GM12878 (cell line): ENCODE results near the gene TYROBP. TPM values are rescaled to one million over a fixed set of nuclear protein-coding genes. Genes with fewer than 3 reads are reported as not detected.

Experiments used
- ATAC-seq: fragments of 200-7000 bp; cut with Tn5 transposase; 3 replicates; pipeline ENCODE4 v1.9.1; 2020; ENCODE audit warnings: mild to moderate bottlenecking, moderate library complexity
- BruUV-seq: library from RNA; stranded (reverse); fragments of 400-500 nt; replicated peaks from 2 replicates; lab custom pipeline; 2021; lab: Mats Ljungman, UMichigan
- CTCF ChIA-PET: fragments of 300-600 bp; sonication (Branson Sonifier 250); formaldehyde crosslinking; extraction: SDS; loops from one replicate; lab custom pipeline; 2021; ENCODE audit warnings: inconsistent platforms; lab: Yijun Ruan, JAX
- POLR2A ChIA-PET: fragments of 350-600 bp; formaldehyde crosslinking; extraction: SDS; loops from one replicate; lab custom pipeline; 2021; ENCODE audit warnings: inconsistent platforms; lab: Charles Lee
- RAD21 ChIA-PET: fragments of 300-600 bp; sonication (Branson Sonifier 250); formaldehyde crosslinking; loops from one replicate; lab custom pipeline; 2023; ENCODE audit warnings: antibody characterized with exemption; ENCODE audit not compliant: unreplicated experiment; lab: Charles Lee
- SMC1A ChIA-PET: fragments of 300-600 bp; sonication (Branson Sonifier 250); formaldehyde crosslinking; loops from one replicate; lab custom pipeline; 2023; ENCODE audit not compliant: unreplicated experiment, uncharacterized antibody; lab: Charles Lee
- DNase-seq: peaks from one replicate; pipeline ENCODE4 v3.0.0-alpha.2; 2011; ENCODE audit warnings: low read depth, low spot score
- FAIRE-seq: peaks from 3 replicates; lab custom pipeline; 2011; peaks lifted over from hg19 to GRCh38; lab: Jason Lieb, UNC
- H2AFZ ChIP-seq: 2 replicates; pipeline ENCODE4 v1.6.0; 2011; ENCODE audit warnings: low read depth, low read length, control low read depth; ENCODE audit not compliant: control insufficient read depth
- H3K27ac ChIP-seq: 2 replicates; pipeline ENCODE4 v1.5.1; 2011; ENCODE audit warnings: control low read depth; ENCODE audit not compliant: control insufficient read depth, insufficient read depth
- H3K27me3 ChIP-seq, 2 experiments: replicated peaks in 1 of 2; 2 replicates each; pipeline versions ENCODE4 v1.6.0 to v1.6.1; 2011; ENCODE audit warnings: low read length in 1 of 2; ENCODE audit not compliant: control insufficient read depth in 2 of 2, insufficient read depth in 2 of 2
- H3K36me3 ChIP-seq, 2 experiments: 2 replicates each; pipeline ENCODE4 v1.5.1; 2011; ENCODE audit warnings: low read length in 1 of 2; ENCODE audit not compliant: control insufficient read depth in 2 of 2, insufficient read depth in 2 of 2
- H3K4me1 ChIP-seq: 2 replicates; pipeline ENCODE4 v1.6.1; 2011; ENCODE audit warnings: mild to moderate bottlenecking, low read length, moderate library complexity, mixed read lengths; ENCODE audit not compliant: control insufficient read depth, insufficient read depth
- H3K4me2 ChIP-seq: 2 replicates; pipeline ENCODE4 v1.6.0; 2011; ENCODE audit warnings: control low read depth; ENCODE audit not compliant: control insufficient read depth, insufficient read depth
- H3K4me3 ChIP-seq: fragments of 200-600 bp; sonication (generic); 2 replicates; pipeline ENCODE4 v1.5.1; 2016
- H3K79me2 ChIP-seq: 2 replicates; pipeline ENCODE4 v1.6.0; 2011; ENCODE audit warnings: low read length; ENCODE audit not compliant: control insufficient read depth, insufficient read depth
- H3K9ac ChIP-seq: 2 replicates; pipeline ENCODE4 v1.8.0; 2011; ENCODE audit warnings: low read length, control low read depth, mixed read lengths; ENCODE audit not compliant: control insufficient read depth, insufficient read depth
- H3K9me3 ChIP-seq: replicated peaks from 3 replicates; pipeline ENCODE4 v1.5.1; 2011; ENCODE audit warnings: mild to moderate bottlenecking, low read length; ENCODE audit not compliant: control insufficient read depth, insufficient read depth
- H4K20me1 ChIP-seq: 2 replicates; pipeline ENCODE4 v1.6.0; 2011; ENCODE audit not compliant: control insufficient read depth, insufficient read depth
- RAD21 ChIP-seq: IDR thresholded peaks from 2 replicates; pipeline ENCODE4 v1.6.1; 2011; ENCODE audit warnings: mild to moderate bottlenecking, low read depth, low read length, moderate library complexity; ENCODE audit not compliant: insufficient read depth
- RCOR1 ChIP-seq: conservative IDR thresholded peaks from 2 replicates; pipeline ENCODE4 v1.6.1; 2012; ENCODE audit warnings: low read depth, low read length, improper control_type of control experiment
- WGBS: methylation state at CpG from one replicate; pipeline ENCODE4 v1.1.6; 2016; ENCODE audit warnings: low lambda C conversion rate; ENCODE audit not compliant: insufficient replicate concordance, insufficient coverage; ENCODE audit errors: missing lambda C conversion rate; 5-methylcytosine and 5-hydroxymethylcytosine counted together
- in situ Hi-C: fragments of 300-500 bp; cut with MboI; formaldehyde crosslinking; loops from 9 replicates; pipeline ENCODE4 v1.14.3; 2018; ENCODE audit warnings: mixed read lengths
- intact Hi-C: fragments of 100-400 bp; cut with micrococcal nuclease; formaldehyde crosslinking; loops from one replicate; pipeline ENCODE4 v1.14.2; 2022; ENCODE audit not compliant: unreplicated experiment
- polyA plus RNA-seq, 11 experiments: library from polyadenylated mRNA; depleted of rRNA in 4 of 11; unstranded in 6 of 11; stranded (reverse) in 5 of 11; fragments of >200 nt; fragmentation: Nextera tagmentation in 4 of 11; fragmentation: Illumina TruSeq in 1 of 11; extraction: Ambion mirVana in 4 of 11; extraction: Trizol in 1 of 11; gene quantifications; 1 replicate in 1 of 11; 2 replicates in 10 of 11; pipeline versions ENCODE4 v1.2.1 to v1.2.3, GENCODE V29; 2011 to 2016; ENCODE audit warnings: inconsistent platforms in 2 of 11, missing spikeins in 2 of 11, low read depth in 1 of 11
- total RNA-seq, 4 experiments: library from RNA; depleted of rRNA in 3 of 4; stranded (reverse); fragments of >200 nt in 3 of 4; fragmentation: Illumina TruSeq in 1 of 4; extraction: Trizol in 1 of 4; gene quantifications; 2 replicates each; pipeline versions ENCODE4 v1.2.1 to v1.2.3, GENCODE V29; 2013 to 2021

TYROBP gene
- total and polyA plus RNA-seq, 10 of the 15 experiments (the other 5 are each of a cell fraction or from before 2014, with no cell fraction given), result 0.33 to 2.4 (median 0.58) TPM; not detected in 2

DNA sequence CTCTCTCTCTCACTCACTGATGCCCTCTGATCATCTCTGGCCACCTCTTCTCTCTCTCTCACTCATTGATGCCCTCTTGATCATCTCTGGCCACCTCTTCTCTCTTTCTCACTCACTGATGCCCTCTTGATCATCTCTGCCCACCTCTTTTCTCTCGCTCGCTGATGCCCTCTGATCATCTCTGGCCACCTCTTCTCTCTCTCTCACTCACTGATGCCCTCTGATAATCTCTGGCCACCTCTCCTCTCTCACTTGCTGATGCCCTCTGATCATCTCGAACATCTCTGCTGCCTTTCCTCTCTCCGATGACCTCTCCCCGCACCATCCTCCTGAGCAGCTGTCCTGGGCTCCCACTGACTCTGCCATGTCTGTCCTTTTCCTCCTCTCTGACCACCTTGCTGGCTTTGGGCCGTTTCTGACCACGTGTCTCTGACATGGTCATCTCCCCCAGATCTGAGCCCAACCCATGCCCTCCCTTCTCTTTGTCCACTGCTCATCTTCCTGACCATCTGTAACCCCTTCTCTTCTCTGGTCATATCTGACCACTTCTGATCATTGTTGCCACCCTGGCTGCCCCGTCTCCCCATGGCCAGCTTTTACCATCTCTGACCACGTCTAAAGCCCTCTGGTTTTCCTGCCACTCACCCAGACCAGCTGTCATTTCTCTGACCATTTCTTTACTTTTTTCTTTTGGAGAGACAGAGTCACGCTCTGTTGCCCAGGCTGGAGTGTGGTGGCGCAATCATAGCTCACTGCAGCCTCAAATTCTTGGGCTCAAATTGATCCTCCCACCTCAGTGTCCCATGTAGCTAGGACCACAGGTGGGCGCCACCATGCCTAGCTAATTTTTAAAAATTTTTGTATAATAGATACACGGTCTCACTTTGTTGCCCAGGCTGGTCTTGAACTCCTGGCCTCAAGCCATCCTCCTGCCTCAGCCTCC is 30.5 kb upstream of the TYROBP start:
- Histone ChIP-seq H3K9ac (no peak overlapping the region), H3K27ac (no peak overlapping the region), H2AFZ (no peak overlapping the region), H4K20me1 (no peaks in the 10 kb centered on the region), H3K4me2 (no peak overlapping the region), H3K9me3 (no peaks in the 10 kb centered on the region), H3K27me3 (no peaks in the 10 kb centered on the region; a peak in 1 of 4 replicates), H3K36me3 (no peaks in the 10 kb centered on the region), H3K4me3 (no peak overlapping the region), H3K79me2 (no peaks in the 10 kb centered on the region), H3K4me1 (no peaks in the 10 kb centered on the region)
- 55% methylated on average over 13 of the region's 13 CpGs for WGBS
- ChIA-PET RAD21 (no interaction called here), SMC1A (no interaction called here), CTCF (interaction anchor here (0.6 kb wide), 1 partner anchor 21 kb away, joined by 3 read pairs; no protein-coding TSS in a partner anchor), POLR2A (interaction anchor here (0.6 kb wide), 1 partner anchor 15 kb away, joined by 3 read pairs; no protein-coding TSS in a partner anchor)
- 0 out of 2 replicates have a peak, but pooled peaks have one; percentile 9 for TF ChIP-seq RAD21
- no peak for TF ChIP-seq RCOR1
- intact Hi-C loops (no loop called here), in situ Hi-C loops (no loop called here)
- FAIRE-seq (no peak), DNase-seq (no peak), ATAC-seq (no peak)
- no TSS peak for BruUV-seq
